ENCODE data around the gene AWAT1. TPM values are rescaled to one million over a fixed set of nuclear protein-coding genes. Genes with fewer than 3 reads are reported as not detected.

Gene AWAT1
- total and polyA plus RNA-seq, 4 donors: not detected

Small RNAs within 50 kb of the gene (small RNA-seq; reads per million reads assigned to genes)
- 0.09 reads per million for gene RNA5SP507

Other genes starting within 250 kb of the AWAT1 start
- not detected for gene AWAT2, start 184.7 kb upstream of the AWAT1 start, total RNA-seq
- not detected for gene AWAT2, start 184.7 kb upstream of the AWAT1 start, polyA plus RNA-seq
- not detected for gene OTUD6A, start 172.2 kb upstream of the AWAT1 start, total RNA-seq
- not detected for gene OTUD6A, start 172.2 kb upstream of the AWAT1 start, polyA plus RNA-seq
- 10 to 100 TPM; 11.8 to 18.1 TPM for gene IGBP1, start 101.2 kb upstream of the AWAT1 start, total RNA-seq
- 10 to 100 TPM in 1 of 2 donors, 1 to 10 TPM in 1; 7.8 to 11.3 TPM for gene IGBP1, start 101.2 kb upstream of the AWAT1 start, polyA plus RNA-seq
- not detected for gene DGAT2L6, start 57.2 kb upstream of the AWAT1 start, total RNA-seq
- gene DGAT2L6, start 57.2 kb upstream of the AWAT1 start, polyA plus RNA-seq: not detected
- gene P2RY4, start 25.5 kb downstream of the AWAT1 start, total RNA-seq: under 1 TPM; 0.08 to 0.28 TPM
- gene P2RY4, start 25.5 kb downstream of the AWAT1 start, polyA plus RNA-seq: not detected
- gene ARR3, start 33.7 kb downstream of the AWAT1 start, total RNA-seq: not detected
- not detected for gene ARR3, start 33.7 kb downstream of the AWAT1 start, polyA plus RNA-seq
- gene RAB41, start 47.5 kb downstream of the AWAT1 start, total RNA-seq: not detected
- gene RAB41, start 47.5 kb downstream of the AWAT1 start, polyA plus RNA-seq: not detected
- gene PDZD11, start 55.3 kb downstream of the AWAT1 start, total RNA-seq: 10 to 100 TPM in 1 of 2 donors, 1 to 10 TPM in 1; 8.5 to 13.3 TPM
- gene PDZD11, start 55.3 kb downstream of the AWAT1 start, polyA plus RNA-seq: 10 to 100 TPM; 18.4 to 25.9 TPM
- 10 to 100 TPM in 1 of 2 donors, under 1 TPM in 1; under 0.01 to 17.3 TPM for gene KIF4A, start 55.4 kb downstream of the AWAT1 start, total RNA-seq
- gene KIF4A, start 55.4 kb downstream of the AWAT1 start, polyA plus RNA-seq: under 1 TPM; 0.07 to 0.92 TPM
- gene GDPD2, start 188.7 kb downstream of the AWAT1 start, total RNA-seq: not detected
- not detected for gene GDPD2, start 188.7 kb downstream of the AWAT1 start, polyA plus RNA-seq
- 1 to 10 TPM; 2.8 to 6.5 TPM for gene DLG3, start 210.2 kb downstream of the AWAT1 start, total RNA-seq
- under 1 TPM; 0.57 to 0.65 TPM for gene DLG3, start 210.2 kb downstream of the AWAT1 start, polyA plus RNA-seq

Measured in liver (tissue), 5 donors.